SJCRH30 (cell line): ENCODE data around the gene FLNB. TPM values are rescaled to one million over a fixed set of nuclear protein-coding genes. Genes with fewer than 3 reads are reported as not detected.

Experiments
- DNase-seq, 2 experiments: peaks; one replicate each; pipeline ENCODE4 v3.0.0-alpha.2; 2015 to 2020
- H3K27ac ChIP-seq: fragments of 250-450 bp; sonication (Bioruptor Pico); 2 replicates; pipeline ENCODE4 v1.5.1; 2020; ENCODE audit warnings: mild to moderate bottlenecking, moderate library complexity
- H3K27me3 ChIP-seq: fragments of 250-450 bp; sonication (Bioruptor Pico); 2 replicates; pipeline ENCODE4 v1.5.1; 2020; ENCODE audit warnings: mild to moderate bottlenecking, moderate library complexity
- H3K36me3 ChIP-seq: fragments of 250-450 bp; sonication (Bioruptor Pico); 2 replicates; pipeline ENCODE4 v1.5.1; 2020; ENCODE audit warnings: mild to moderate bottlenecking, moderate library complexity
- H3K4me1 ChIP-seq: fragments of 250-450 bp; sonication (Bioruptor Pico); 2 replicates; pipeline ENCODE4 v1.5.1; 2020; ENCODE audit warnings: mild to moderate bottlenecking, moderate library complexity
- H3K4me3 ChIP-seq: fragments of 250-450 bp; sonication (Bioruptor Pico); 2 replicates; pipeline ENCODE4 v1.5.1; 2020; ENCODE audit warnings: mild to moderate bottlenecking, moderate library complexity
- H3K9me3 ChIP-seq: fragments of 250-450 bp; sonication (Bioruptor Pico); replicated peaks from 2 replicates; pipeline ENCODE4 v1.5.1; 2020; ENCODE audit warnings: mild to moderate bottlenecking, moderate library complexity
- total RNA-seq: library from RNA; depleted of rRNA; stranded (reverse); fragments of >200 nt; shearing (Covaris generic); gene quantifications from 2 replicates; pipeline ENCODE4 v1.2.3, GENCODE V29; 2014

FLNB gene
- total RNA-seq, 1 experiment from 2014 or later, result 22.5 TPM

- Histone ChIP-seq H3K36me3 (no peaks in the 10 kb centered on the region), H3K9me3 (no peaks in the 10 kb centered on the region), H3K4me1 (no peaks in the 10 kb centered on the region), H3K4me3 (no peak overlapping the region), H3K27me3 (no peaks in the 10 kb centered on the region), H3K27ac (no peak overlapping the region)
- no peak for DNase-seq
Observed at GRCh38 chr3:58154626-58155449, 146.6 kb downstream of the FLNB start.

- no peaks in the 10 kb centered on the region for H3K4me1 ChIP-seq
- no peaks in the 10 kb centered on the region for H3K27me3 ChIP-seq
- H3K4me3 ChIP-seq, result no peak overlapping the region
- no peak for DNase-seq
- H3K27ac ChIP-seq, result no peak overlapping the region
- H3K36me3 ChIP-seq, result no peaks in the 10 kb centered on the region
- H3K9me3 ChIP-seq, result no peaks in the 10 kb centered on the region
Observed at GRCh38 chr3:58155838-58156237, 147.6 kb downstream of the FLNB start.

- no peaks in the 10 kb centered on the region for H3K36me3 ChIP-seq
- H3K9me3 ChIP-seq, result no peaks in the 10 kb centered on the region; the same call in 1 of the 2 replicates
- H3K4me3 ChIP-seq, result no peak overlapping the region
- peaks cover 8% of the 10 kb centered on the region for H3K4me1 ChIP-seq
- DNase-seq, result no peak
- H3K27me3 ChIP-seq, result no peaks in the 10 kb centered on the region
- H3K27ac ChIP-seq, result no peak overlapping the region
Observed at GRCh38 chr3:58157700-58158099, 149.5 kb downstream of the FLNB start.

- H3K27me3 ChIP-seq, result no peaks in the 10 kb centered on the region
- H3K4me1 ChIP-seq, result peaks cover 12% of the 10 kb centered on the region
- no peak for DNase-seq
- no peak overlapping the region for H3K4me3 ChIP-seq
- no peaks in the 10 kb centered on the region for H3K36me3 ChIP-seq
- H3K9me3 ChIP-seq, result no peaks in the 10 kb centered on the region; the same call in 1 of the 2 replicates
- no peak overlapping the region for H3K27ac ChIP-seq
Observed at GRCh38 chr3:58158442-58159153, 150.4 kb downstream of the FLNB start.

GRCh38 chr3:58160399-58160798 lies 152.2 kb downstream of the FLNB start:
- H3K36me3 ChIP-seq, result no peaks in the 10 kb centered on the region
- DNase-seq, result no peak
- no peaks in the 10 kb centered on the region; the same call in 1 of the 2 replicates for H3K9me3 ChIP-seq
- no peak overlapping the region for H3K4me3 ChIP-seq
- H3K27me3 ChIP-seq, result no peaks in the 10 kb centered on the region
- no peak overlapping the region for H3K27ac ChIP-seq
- peaks cover 30% of the 10 kb centered on the region for H3K4me1 ChIP-seq

GRCh38 chr3:58161435-58162398 lies 153.5 kb downstream of the FLNB start:
- Histone ChIP-seq H3K4me3 (no peak overlapping the region), H3K27ac (no peak overlapping the region), H3K36me3 (no peaks in the 10 kb centered on the region), H3K9me3 (no peaks in the 10 kb centered on the region; the same call in 1 of the 2 replicates), H3K4me1 (peaks cover 37% of the 10 kb centered on the region), H3K27me3 (no peaks in the 10 kb centered on the region)
- DNase-seq, result peak; percentile 69 to 70

GRCh38 chr3:58163234-58163633 lies 155.0 kb downstream of the FLNB start:
- no peak for DNase-seq
- no peaks in the 10 kb centered on the region for H3K27me3 ChIP-seq
- no peak overlapping the region for H3K4me3 ChIP-seq
- H3K4me1 ChIP-seq, result peaks cover 37% of the 10 kb centered on the region
- no peaks in the 10 kb centered on the region; the same call in 1 of the 2 replicates for H3K9me3 ChIP-seq
- no peaks in the 10 kb centered on the region for H3K36me3 ChIP-seq
- H3K27ac ChIP-seq, result no peak overlapping the region

GRCh38 chr3:58164199-58164879 lies 156.1 kb downstream of the FLNB start:
- Histone ChIP-seq H3K36me3 (no peaks in the 10 kb centered on the region), H3K4me3 (no peak overlapping the region), H3K4me1 (peaks cover 37% of the 10 kb centered on the region)

GRCh38 chr3:58164906-58165821 lies 156.9 kb downstream of the FLNB start:
- Histone ChIP-seq H3K27me3 (no peaks in the 10 kb centered on the region), H3K9me3 (no peaks in the 10 kb centered on the region; the same call in 1 of the 2 replicates), H3K36me3 (no peaks in the 10 kb centered on the region), H3K4me1 (peaks cover 37% of the 10 kb centered on the region), H3K27ac (peak overlapping the region; percentile 38), H3K4me3 (no peak overlapping the region)
- DNase-seq, result peak; percentile 35 to 54

More at GRCh38 chr3:58164199-58164879, 156.1 kb downstream of the FLNB start:
- Histone ChIP-seq H3K27ac (peak overlapping the region; percentile 38), H3K27me3 (no peaks in the 10 kb centered on the region), H3K9me3 (no peaks in the 10 kb centered on the region; the same call in 1 of the 2 replicates)
- DNase-seq, result peak; percentile 80 to 86

- H3K4me3 ChIP-seq, result no peak overlapping the region
- H3K27ac ChIP-seq, result no peak overlapping the region
- no peaks in the 10 kb centered on the region for H3K36me3 ChIP-seq
- H3K27me3 ChIP-seq, result no peaks in the 10 kb centered on the region
- peak; percentile 40 to 59 for DNase-seq
- H3K9me3 ChIP-seq, result no peaks in the 10 kb centered on the region
- H3K4me1 ChIP-seq, result peaks cover 29% of the 10 kb centered on the region
Observed at GRCh38 chr3:58167431-58168351, 159.5 kb downstream of the FLNB start.

- Histone ChIP-seq H3K27ac (no peak overlapping the region), H3K4me3 (no peak overlapping the region), H3K9me3 (no peaks in the 10 kb centered on the region), H3K36me3 (no peaks in the 10 kb centered on the region), H3K4me1 (peaks cover 26% of the 10 kb centered on the region), H3K27me3 (no peaks in the 10 kb centered on the region)
- no peak for DNase-seq
Observed at GRCh38 chr3:58168498-58168897, 160.3 kb downstream of the FLNB start.

GRCh38 chr3:58169371-58169770 lies 161.1 kb downstream of the FLNB start:
- Histone ChIP-seq H3K27me3 (no peaks in the 10 kb centered on the region), H3K36me3 (no peaks in the 10 kb centered on the region), H3K9me3 (no peaks in the 10 kb centered on the region), H3K4me3 (no peak overlapping the region), H3K4me1 (peaks cover 18% of the 10 kb centered on the region), H3K27ac (no peak overlapping the region)
- no peak for DNase-seq
